OCI-M2 (cell line): ENCODE measurements around the gene PRUNE2.
"Not testable (repeated sequence)": the region's sequence is repeated elsewhere in the genome, so short reads cannot be mapped to it uniquely, and the experiment has no call there.

ENCODE experiments used
- DNase-seq: peaks from one replicate; lab custom pipeline; 2025; ENCODE audit not compliant: unreplicated experiment; lab: John Stamatoyannopoulos, UW

PRUNE2 gene

GRCh38 chr9:76699971-76700370 lies 205.9 kb downstream of the PRUNE2 start:
- DNase-seq, result no peak

GRCh38 chr9:76697554-76697953 lies 208.4 kb downstream of the PRUNE2 start:
- DNase-seq, result no peak

- DNase-seq, result no peak
Observed at GRCh38 chr9:76697081-76697480, 208.8 kb downstream of the PRUNE2 start.

GRCh38 chr9:76693912-76694311 lies 212.0 kb downstream of the PRUNE2 start:
- DNase-seq, result no peak

GRCh38 chr9:76692458-76693129 lies 213.3 kb downstream of the PRUNE2 start:
- no peak for DNase-seq

- DNase-seq, result no peak
Observed at GRCh38 chr9:76691517-76692313, 214.2 kb downstream of the PRUNE2 start.

GRCh38 chr9:76690973-76691370 lies 214.9 kb downstream of the PRUNE2 start:
- no peak for DNase-seq

- no peak for DNase-seq
Observed at GRCh38 chr9:76690246-76690972, 215.5 kb downstream of the PRUNE2 start.

- DNase-seq, result no peak
Observed at GRCh38 chr9:76688471-76689238, 217.3 kb downstream of the PRUNE2 start.

- DNase-seq, result no peak
Observed at GRCh38 chr9:76687861-76688391, 218.0 kb downstream of the PRUNE2 start.

- DNase-seq, result no peak
Observed at GRCh38 chr9:76686756-76687155, 219.2 kb downstream of the PRUNE2 start.

- DNase-seq, result no peak
Observed at GRCh38 chr9:76684213-76684612, 221.7 kb downstream of the PRUNE2 start.

GRCh38 chr9:76681556-76681955 lies 224.4 kb downstream of the PRUNE2 start:
- no peak for DNase-seq

GRCh38 chr9:76680716-76681425 lies 225.0 kb downstream of the PRUNE2 start:
- DNase-seq, result no peak

GRCh38 chr9:76677481-76678055 lies 228.3 kb downstream of the PRUNE2 start:
- no peak for DNase-seq

GRCh38 chr9:76676857-76677256 lies 229.1 kb downstream of the PRUNE2 start:
- no peak for DNase-seq

- DNase-seq, result peak; percentile 34
Observed at GRCh38 chr9:76667521-76667957, 238.4 kb downstream of the PRUNE2 start.

GRCh38 chr9:76665966-76666365 lies 239.9 kb downstream of the PRUNE2 start:
- not testable (repeated sequence) for DNase-seq

GRCh38 chr9:76665458-76665857 lies 240.5 kb downstream of the PRUNE2 start:
- no peak for DNase-seq

GRCh38 chr9:76664120-76664519 lies 241.8 kb downstream of the PRUNE2 start:
- no peak for DNase-seq
